Measurements from ENCODE around the gene EQTN. TPM values are rescaled to one million over a fixed set of nuclear protein-coding genes. Genes with fewer than 3 reads are reported as not detected.

The EQTN gene
- total and polyA plus RNA-seq, 3 donors from 2014 or later = 10.5 to 44.9 (median 33.0) TPM

Other genes starting within 250 kb of the EQTN start
- gene TEK, start 187.9 kb downstream of the EQTN start, total RNA-seq = 1 to 10 TPM; 3.2 to 3.9 TPM
- 3.7 TPM for gene TEK, start 187.9 kb downstream of the EQTN start, polyA plus RNA-seq (ENCODE audit: insufficient read depth, low read depth, low replicate concordance)
- gene IFNK, start 227.1 kb upstream of the EQTN start, total RNA-seq = not detected
- gene IFNK, start 227.1 kb upstream of the EQTN start, polyA plus RNA-seq (ENCODE audit: insufficient read depth, low read depth, low replicate concordance) = not detected
- gene MOB3B, start 232.7 kb upstream of the EQTN start, total RNA-seq = 10 to 100 TPM; 17.5 to 23.2 TPM
- gene MOB3B, start 232.7 kb upstream of the EQTN start, polyA plus RNA-seq (ENCODE audit: insufficient read depth, low read depth, low replicate concordance) = 9.1 TPM

All from testis (tissue), 3 donors.